ENCODE data around the gene TMEM175. TPM values are rescaled to one million over a fixed set of nuclear protein-coding genes. Genes with fewer than 3 reads are reported as not detected.

The TMEM175 gene
- total RNA-seq, 1 experiment from 2014 or later = 10.5 TPM

GRCh38 chr4:999882-1000425, 67.7 kb downstream of the TMEM175 start:
- in situ Hi-C loops (cut with HindIII; ENCODE audit: low pct_unique_long_range_greater_than_20kb, low sequenced_read_pairs) = no loop called here

GRCh38 chr4:1000686-1001260, 68.5 kb downstream of the TMEM175 start:
- in situ Hi-C loops (cut with HindIII; ENCODE audit: low pct_unique_long_range_greater_than_20kb, low sequenced_read_pairs) = no loop called here
- DNase-seq (ENCODE audit: low read depth, low spot score) = no peak

More at GRCh38 chr4:999882-1000425, 67.7 kb downstream of the TMEM175 start:
- no peak for DNase-seq (ENCODE audit: low read depth, low spot score)

GRCh38 chr4:1001561-1002130, 69.4 kb downstream of the TMEM175 start:
- in situ Hi-C loops (cut with HindIII; ENCODE audit: low pct_unique_long_range_greater_than_20kb, low sequenced_read_pairs) = no loop called here
- DNase-seq (ENCODE audit: low read depth, low spot score) = no peak

GRCh38 chr4:1002131-1002630, 69.9 kb downstream of the TMEM175 start:
- DNase-seq (ENCODE audit: low read depth, low spot score) = no peak
- in situ Hi-C loops (cut with HindIII; ENCODE audit: low pct_unique_long_range_greater_than_20kb, low sequenced_read_pairs) = no loop called here

- in situ Hi-C loops (cut with HindIII; ENCODE audit: low pct_unique_long_range_greater_than_20kb, low sequenced_read_pairs) = no loop called here
- no peak for DNase-seq (ENCODE audit: low read depth, low spot score)
These were observed 70.5 kb downstream of the TMEM175 start for GRCh38 chr4:1002631-1003251.

GRCh38 chr4:1003271-1004070, 71.2 kb downstream of the TMEM175 start:
- DNase-seq (ENCODE audit: low read depth, low spot score) = no peak
- in situ Hi-C loops (cut with HindIII; ENCODE audit: low pct_unique_long_range_greater_than_20kb, low sequenced_read_pairs) = no loop called here

- DNase-seq (ENCODE audit: low read depth, low spot score) = no peak
- in situ Hi-C loops (cut with HindIII; ENCODE audit: low pct_unique_long_range_greater_than_20kb, low sequenced_read_pairs) = no loop called here
These were observed 71.8 kb downstream of the TMEM175 start for GRCh38 chr4:1004071-1004418.

- DNase-seq (ENCODE audit: low read depth, low spot score) = no peak
- in situ Hi-C loops (cut with HindIII; ENCODE audit: low pct_unique_long_range_greater_than_20kb, low sequenced_read_pairs) = no loop called here
These were observed 72.6 kb downstream of the TMEM175 start for GRCh38 chr4:1004557-1005485.

GRCh38 chr4:1006856-1007255, 74.6 kb downstream of the TMEM175 start:
- in situ Hi-C loops (cut with HindIII; ENCODE audit: low pct_unique_long_range_greater_than_20kb, low sequenced_read_pairs) = no loop called here
- no peak for DNase-seq (ENCODE audit: low read depth, low spot score)

Other genes starting within 250 kb of the TMEM175 start
- gene SLC49A3, start 243.3 kb upstream of the TMEM175 start, total RNA-seq (2014; rRNA removed; shearing (Covaris generic)) = not detected in 2 replicates
- gene PCGF3, start 226.6 kb upstream of the TMEM175 start, total RNA-seq (2014; rRNA removed; shearing (Covaris generic)) = 16.2 and 22.7 TPM in 2 replicates
- 0.48 and 0.58 TPM in 2 replicates for gene CPLX1, start 106.3 kb upstream of the TMEM175 start, total RNA-seq (2014; rRNA removed; shearing (Covaris generic))
- 98.5 and 119 TPM in 2 replicates for gene GAK, start 144 bp upstream of the TMEM175 start, total RNA-seq (2014; rRNA removed; shearing (Covaris generic))
- 12.6 and 12.9 TPM in 2 replicates for gene DGKQ, start 41.1 kb downstream of the TMEM175 start, total RNA-seq (2014; rRNA removed; shearing (Covaris generic))
- 3.8 and 6.1 TPM in 2 replicates for gene IDUA, start 54.6 kb downstream of the TMEM175 start, total RNA-seq (2014; rRNA removed; shearing (Covaris generic))
- gene SLC26A1, start 60.9 kb downstream of the TMEM175 start, total RNA-seq (2014; rRNA removed; shearing (Covaris generic)) = 0.37 TPM in 1 of 2 replicates, not detected in the other
- 4.8 and 6.6 TPM in 2 replicates for gene FGFRL1, start 79.2 kb downstream of the TMEM175 start, total RNA-seq (2014; rRNA removed; shearing (Covaris generic))
- gene RNF212, start 181.1 kb downstream of the TMEM175 start, total RNA-seq (2014; rRNA removed; shearing (Covaris generic)) = not detected in 2 replicates
- gene SPON2, start 240.1 kb downstream of the TMEM175 start, total RNA-seq (2014; rRNA removed; shearing (Covaris generic)) = 0.80 and 1.1 TPM in 2 replicates

All from SK-MEL-5 (cell line).